IMR-90 (cell line): ENCODE results near the gene ETS1. TPM values are rescaled to one million over a fixed set of nuclear protein-coding genes. Genes with fewer than 3 reads are reported as not detected.
A peak's percentile ranks its signal among the peaks of the same experiment; 100 is the strongest.

Experiments
- ATAC-seq: fragments of 200-7000 bp; cut with Tn5 transposase; 2 replicates; pipeline ENCODE4 v1.9.1; 2020; ENCODE audit warnings: low read depth, mild to moderate bottlenecking, moderate library complexity
- BruUV-seq: library from RNA; stranded (reverse); fragments of 400-500 nt; replicated peaks from 2 replicates; lab custom pipeline; 2021; lab: Mats Ljungman, UMichigan
- CTCF ChIA-PET: fragments of 300-600 bp; formaldehyde crosslinking; extraction: SDS; loops from one replicate; lab custom pipeline; 2021; ENCODE audit warnings: antibody characterized with exemption; lab: Yijun Ruan, JAX
- POLR2A ChIA-PET: fragments of 300-600 bp; sonication (Branson Sonifier 250); formaldehyde crosslinking; loops from one replicate; lab custom pipeline; 2022; ENCODE audit warnings: antibody characterized with exemption; ENCODE audit not compliant: unreplicated experiment; lab: Charles Lee
- DNase-seq: peaks from one replicate; pipeline ENCODE4 v3.0.0; 2013
- H2AFZ ChIP-seq: replicated peaks from 2 replicates; pipeline ENCODE3; 2013; ENCODE audit warnings: low read length, mild to moderate bottlenecking; ENCODE audit not compliant: poor library complexity
- H2AK5ac ChIP-seq: 2 replicates; pipeline ENCODE4 v1.6.1; 2013; ENCODE audit warnings: low read depth, low read length, inconsistent platforms
- H2AK9ac ChIP-seq: replicated peaks from 2 replicates; pipeline ENCODE3; 2013; ENCODE audit warnings: mild to moderate bottlenecking, low read depth, low read length, moderate library complexity; ENCODE audit not compliant: poor library complexity
- H2BK120ac ChIP-seq: 2 replicates; pipeline ENCODE4 v1.6.1; 2013; ENCODE audit warnings: low read depth, low read length, inconsistent platforms
- H2BK15ac ChIP-seq: 3 replicates; pipeline ENCODE4 v1.6.1; 2013; ENCODE audit warnings: low read depth, low read length, inconsistent platforms
- H2BK20ac ChIP-seq: 2 replicates; pipeline ENCODE4 v1.6.1; 2013; ENCODE audit warnings: low read depth, mild to moderate bottlenecking, inconsistent platforms, low read length, moderate library complexity
- H2BK5ac ChIP-seq: 2 replicates; pipeline ENCODE4 v1.6.1; 2013; ENCODE audit warnings: mild to moderate bottlenecking, low read depth, low read length, inconsistent platforms; ENCODE audit not compliant: poor library complexity, severe bottlenecking
- H3K14ac ChIP-seq: replicated peaks from 2 replicates; pipeline ENCODE4 v1.6.1; 2013; ENCODE audit warnings: low read depth, low read length, inconsistent platforms
- H3K18ac ChIP-seq: 2 replicates; pipeline ENCODE4 v1.6.1; 2013; ENCODE audit warnings: low read depth, low read length, control low read depth
- H3K23ac ChIP-seq: 2 replicates; pipeline ENCODE4 v1.6.1; 2013; ENCODE audit warnings: low read depth, low read length, inconsistent platforms
- H3K27ac ChIP-seq: 2 replicates; pipeline ENCODE4 v1.5.1; 2013; ENCODE audit warnings: mild to moderate bottlenecking, control low read depth, low read length; ENCODE audit not compliant: insufficient read depth
- H3K27me3 ChIP-seq: 2 replicates; pipeline ENCODE4 v1.6.1; 2013; ENCODE audit warnings: low read length; ENCODE audit not compliant: control insufficient read depth, insufficient read depth
- H3K36me3 ChIP-seq: 2 replicates; pipeline ENCODE4 v1.6.1; 2013; ENCODE audit warnings: low read length, mixed read lengths; ENCODE audit not compliant: control insufficient read depth, insufficient read depth
- H3K4ac ChIP-seq: 2 replicates; pipeline ENCODE4 v1.6.1; 2013; ENCODE audit warnings: low read depth, low read length, inconsistent platforms
- H3K4me1 ChIP-seq: 2 replicates; pipeline ENCODE4 v1.6.1; 2013; ENCODE audit warnings: low read length, mixed read lengths; ENCODE audit not compliant: control insufficient read depth, insufficient read depth
- H3K4me2 ChIP-seq: 2 replicates; pipeline ENCODE4 v1.6.1; 2013; ENCODE audit warnings: low read depth, mild to moderate bottlenecking, control low read depth, low read length, moderate library complexity
- H3K4me3 ChIP-seq: 2 replicates; pipeline ENCODE4 v1.5.1; 2013; ENCODE audit warnings: low read depth, mild to moderate bottlenecking, control low read depth, low read length, moderate library complexity; ENCODE audit not compliant: insufficient read depth
- H3K56ac ChIP-seq: 2 replicates; pipeline ENCODE4 v1.6.1; 2013; ENCODE audit warnings: low read length, inconsistent platforms; ENCODE audit not compliant: insufficient read depth; ENCODE audit errors: extremely low read depth
- H3K79me1 ChIP-seq, 2 experiments: 2 replicates each; pipeline ENCODE4 v1.6.1; 2013; ENCODE audit warnings: low read length in 2 of 2, inconsistent platforms in 1 of 2, low read depth in 1 of 2
- H3K9ac ChIP-seq: 2 replicates; pipeline ENCODE4 v1.6.1; 2013; ENCODE audit warnings: low read depth, low read length, control low read depth
- H3K9me1 ChIP-seq: 2 replicates; pipeline ENCODE4 v1.6.1; 2013; ENCODE audit warnings: low read length, inconsistent platforms; ENCODE audit not compliant: insufficient read depth
- H3K9me3 ChIP-seq: 2 replicates; pipeline ENCODE4 v1.6.1; 2013; ENCODE audit warnings: low read length; ENCODE audit not compliant: control insufficient read depth, insufficient read depth
- H4K20me1 ChIP-seq: 2 replicates; pipeline ENCODE4 v1.6.1; 2013; ENCODE audit warnings: low read length, inconsistent platforms; ENCODE audit not compliant: insufficient read depth
- H4K5ac ChIP-seq: 2 replicates; pipeline ENCODE4 v1.6.1; 2013; ENCODE audit warnings: mild to moderate bottlenecking, low read depth, low read length, control low read depth
- H4K8ac ChIP-seq, 2 experiments: 2 replicates each; pipeline ENCODE4 v1.6.1; 2013; ENCODE audit warnings: low read depth in 2 of 2, low read length in 2 of 2, control low read depth in 1 of 2, inconsistent platforms in 1 of 2
- H4K91ac ChIP-seq: 2 replicates; pipeline ENCODE4 v1.6.1; 2013; ENCODE audit warnings: low read depth, low read length, inconsistent platforms; ENCODE audit not compliant: insufficient read depth
- CEBPB ChIP-seq: IDR thresholded peaks from 2 replicates; pipeline ENCODE4 v1.6.1; 2012; ENCODE audit warnings: low read depth, low read length, improper control_type of control experiment
- MAZ ChIP-seq: IDR thresholded peaks from 2 replicates; pipeline ENCODE4 v1.6.1; 2012; ENCODE audit warnings: low read depth, mild to moderate bottlenecking, low read length, improper control_type of control experiment, moderate library complexity, borderline replicate concordance
- MXI1 ChIP-seq: IDR thresholded peaks from 2 replicates; pipeline ENCODE4 v1.6.1; 2012; ENCODE audit warnings: low read depth, mild to moderate bottlenecking, low read length, moderate library complexity, borderline replicate concordance
- POLR2A ChIP-seq: IDR thresholded peaks from 2 replicates; pipeline ENCODE4 v1.6.1; 2012; ENCODE audit warnings: mild to moderate bottlenecking, low read depth, low read length
- RAD21 ChIP-seq: IDR thresholded peaks from 2 replicates; pipeline ENCODE4 v1.6.1; 2012; ENCODE audit warnings: low read length, improper control_type of control experiment
- RCOR1 ChIP-seq: IDR thresholded peaks from 2 replicates; pipeline ENCODE4 v1.6.1; 2012; ENCODE audit warnings: mild to moderate bottlenecking, low read length, improper control_type of control experiment; ENCODE audit not compliant: insufficient replicate concordance
- RFX5 ChIP-seq: IDR thresholded peaks from 2 replicates; pipeline ENCODE4 v1.8.0; 2012; ENCODE audit warnings: low read depth, mild to moderate bottlenecking, low read length, moderate library complexity
- SMC3 ChIP-seq: fragments of 150-350 bp; IDR thresholded peaks from 2 replicates; pipeline ENCODE4 v1.6.1; 2016; ENCODE audit warnings: low read depth, mild to moderate bottlenecking, antibody characterized with exemption, low read length, moderate library complexity
- WGBS, 2 experiments: methylation state at CpG; one replicate each; pipeline versions ENCODE4 v1.1.5 to v1.1.7; 2013; ENCODE audit warnings: missing lambda C conversion rate in 2 of 2; ENCODE audit not compliant: insufficient read length in 1 of 2; ENCODE audit errors: extremely low coverage in 2 of 2; 5-methylcytosine and 5-hydroxymethylcytosine counted together
- dilution Hi-C: fragments of 300-500 bp; cut with HindIII; formaldehyde crosslinking; loops from one replicate; pipeline ENCODE4 v1.14.3; 2018; ENCODE audit warnings: low sequenced_read_pairs; ENCODE audit not compliant: unreplicated experiment
- in situ Hi-C: fragments of 300-500 bp; cut with MboI; formaldehyde crosslinking; loops from 3 replicates; pipeline ENCODE4 v1.14.3; 2019; ENCODE audit warnings: low sequenced_read_pairs, inconsistent platforms, mixed read lengths
- intact Hi-C: fragments of 100-400 bp; cut with micrococcal nuclease; formaldehyde crosslinking; loops from 2 replicates; pipeline ENCODE4 v1.10.0; 2022
- polyA plus RNA-seq, 3 experiments: library from polyadenylated mRNA; depleted of rRNA; stranded (reverse); fragments of >200 nt; gene quantifications; 2 replicates each; pipeline ENCODE4 v1.2.3, GENCODE V29; 2012; ENCODE audit warnings: low replicate concordance in 1 of 3
- total RNA-seq: library from RNA; depleted of rRNA; stranded (reverse); fragments of >200 nt; gene quantifications from 2 replicates; pipeline ENCODE4 v1.2.3, GENCODE V29; 2012
- TF ChIP-seq, protein P1 (sequence below): fragments of 150-350 bp; IDR thresholded peaks from 2 replicates; pipeline ENCODE4 v1.6.1; 2016; ENCODE audit warnings: low read depth, mild to moderate bottlenecking, low read length, moderate library complexity, borderline replicate concordance
- TF ChIP-seq, protein P2 (sequence below): fragments of 150-350 bp; IDR thresholded peaks from 2 replicates; pipeline ENCODE4 v1.6.1; 2017; ENCODE audit warnings: mild to moderate bottlenecking, antibody characterized with exemption, low read length, low read depth

ETS1 gene
- total and polyA plus RNA-seq, 2 of the 4 experiments (the other 2 are of a cell fraction) = 41.2 to 56.3 TPM

- 0 out of 2 replicates have a peak overlapping the region, but pooled peaks have one; percentile 11 for H3K14ac ChIP-seq
These were observed 79.4 kb downstream of the ETS1 start for GRCh38 chr11:128507936-128508335.

More at GRCh38 chr11:128507936-128508335, 79.4 kb downstream of the ETS1 start:
- Histone ChIP-seq H3K27me3 (no peaks in the 10 kb centered on the region), H3K9me3 (no peaks in the 10 kb centered on the region), H3K79me1 (peaks cover 4 to 82% of the 10 kb centered on the region in 2 experiments; a peak in 2 of 4 replicates), H3K9me1 (peaks cover 42% of the 10 kb centered on the region), H2BK15ac (0 out of 3 replicates have a peak overlapping the region, but pooled peaks have one; percentile 2), H2AK5ac (0 out of 2 replicates have a peak overlapping the region, but pooled peaks have one; percentile 14), H2AFZ (no peak overlapping the region), H3K4me2 (no peak overlapping the region), H3K18ac (no peak overlapping the region), H3K36me3 (peaks cover 9% of the 10 kb centered on the region), H2AK9ac (no peak overlapping the region), H3K56ac (peak overlapping the region; percentile 46; the same call in 1 of the 2 replicates), H2BK120ac (peak overlapping the region; percentile 49), H3K23ac (peak overlapping the region; percentile 61; the same call in 1 of the 2 replicates), H3K4ac (peak overlapping the region; percentile 79; the same call in 1 of the 2 replicates), H4K20me1 (peaks cover 93% of the 10 kb centered on the region), H4K5ac (no peak overlapping the region), H3K4me1 (peaks cover 38% of the 10 kb centered on the region), H3K9ac (no peak overlapping the region), H4K8ac (peak overlapping the region in 1 of 2 experiments; percentile 52; a peak in 1 of 4 replicates), H3K27ac (peak overlapping the region; percentile 32; the same call in 1 of the 2 replicates), H4K91ac (no peak overlapping the region; the same call in 1 of the 2 replicates), H2BK20ac (no peak overlapping the region), H3K4me3 (no peak overlapping the region), H2BK5ac (peak overlapping the region; percentile 88)
- ChIA-PET POLR2A (no interaction called here), CTCF (interaction anchor here (1.6 kb wide), 1 partner anchor 11 kb away, joined by 4 read pairs; no protein-coding TSS in a partner anchor)
- intact Hi-C loops (no loop called here), in situ Hi-C loops (loop anchor here (25.0 kb wide), 1 partner anchor 471 kb away; no protein-coding TSS in a partner anchor), dilution Hi-C loops (no loop called here)
- TF ChIP-seq MAZ = no peak
- TF ChIP-seq, protein P1, sequence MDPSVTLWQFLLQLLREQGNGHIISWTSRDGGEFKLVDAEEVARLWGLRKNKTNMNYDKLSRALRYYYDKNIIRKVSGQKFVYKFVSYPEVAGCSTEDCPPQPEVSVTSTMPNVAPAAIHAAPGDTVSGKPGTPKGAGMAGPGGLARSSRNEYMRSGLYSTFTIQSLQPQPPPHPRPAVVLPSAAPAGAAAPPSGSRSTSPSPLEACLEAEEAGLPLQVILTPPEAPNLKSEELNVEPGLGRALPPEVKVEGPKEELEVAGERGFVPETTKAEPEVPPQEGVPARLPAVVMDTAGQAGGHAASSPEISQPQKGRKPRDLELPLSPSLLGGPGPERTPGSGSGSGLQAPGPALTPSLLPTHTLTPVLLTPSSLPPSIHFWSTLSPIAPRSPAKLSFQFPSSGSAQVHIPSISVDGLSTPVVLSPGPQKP = no peak
- TF ChIP-seq, protein P2, sequence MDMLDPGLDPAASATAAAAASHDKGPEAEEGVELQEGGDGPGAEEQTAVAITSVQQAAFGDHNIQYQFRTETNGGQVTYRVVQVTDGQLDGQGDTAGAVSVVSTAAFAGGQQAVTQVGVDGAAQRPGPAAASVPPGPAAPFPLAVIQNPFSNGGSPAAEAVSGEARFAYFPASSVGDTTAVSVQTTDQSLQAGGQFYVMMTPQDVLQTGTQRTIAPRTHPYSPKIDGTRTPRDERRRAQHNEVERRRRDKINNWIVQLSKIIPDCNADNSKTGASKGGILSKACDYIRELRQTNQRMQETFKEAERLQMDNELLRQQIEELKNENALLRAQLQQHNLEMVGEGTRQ = no peak
- TF ChIP-seq RAD21 = no peak
- no peak for TF ChIP-seq MXI1
- no peak for TF ChIP-seq CEBPB
- TF ChIP-seq RCOR1 = no peak
- no peak for TF ChIP-seq SMC3
- TF ChIP-seq RFX5 = no peak
- TF ChIP-seq POLR2A = no peak; the same call in 1 of the 2 replicates
- no TSS peak for BruUV-seq
- no peak for ATAC-seq
- WGBS, 2 experiments = 60% methylated on average over 1 of the region's 6 CpGs; no CpG with 5 or more reads in 1 of the 2 experiments
- DNase-seq = no peak
